Neuron (in vitro differentiated cells): ENCODE results near the gene UBE2G2.

Source experiments
- H2AFZ ChIP-seq: one replicate; pipeline ENCODE4 v1.6.1; 2013; ENCODE audit warnings: low read depth, mild to moderate bottlenecking, inconsistent platforms, low read length, moderate library complexity
- H3K27me3 ChIP-seq: one replicate; pipeline ENCODE4 v1.6.1; 2013; ENCODE audit warnings: low read length; ENCODE audit not compliant: insufficient read depth
- H3K36me3 ChIP-seq: one replicate; pipeline ENCODE4 v1.6.1; 2013; ENCODE audit warnings: low read length; ENCODE audit not compliant: insufficient read depth
- H3K4me1 ChIP-seq: one replicate; pipeline ENCODE4 v1.6.1; 2013; ENCODE audit warnings: low read length; ENCODE audit not compliant: insufficient read depth
- H3K4me3 ChIP-seq: 2 replicates; pipeline ENCODE4 v1.5.1; 2013; ENCODE audit warnings: mild to moderate bottlenecking, low read length, moderate library complexity
- H3K9me3 ChIP-seq: one replicate; pipeline ENCODE4 v1.6.1; 2013; ENCODE audit warnings: low read length

Gene UBE2G2

DNA sequence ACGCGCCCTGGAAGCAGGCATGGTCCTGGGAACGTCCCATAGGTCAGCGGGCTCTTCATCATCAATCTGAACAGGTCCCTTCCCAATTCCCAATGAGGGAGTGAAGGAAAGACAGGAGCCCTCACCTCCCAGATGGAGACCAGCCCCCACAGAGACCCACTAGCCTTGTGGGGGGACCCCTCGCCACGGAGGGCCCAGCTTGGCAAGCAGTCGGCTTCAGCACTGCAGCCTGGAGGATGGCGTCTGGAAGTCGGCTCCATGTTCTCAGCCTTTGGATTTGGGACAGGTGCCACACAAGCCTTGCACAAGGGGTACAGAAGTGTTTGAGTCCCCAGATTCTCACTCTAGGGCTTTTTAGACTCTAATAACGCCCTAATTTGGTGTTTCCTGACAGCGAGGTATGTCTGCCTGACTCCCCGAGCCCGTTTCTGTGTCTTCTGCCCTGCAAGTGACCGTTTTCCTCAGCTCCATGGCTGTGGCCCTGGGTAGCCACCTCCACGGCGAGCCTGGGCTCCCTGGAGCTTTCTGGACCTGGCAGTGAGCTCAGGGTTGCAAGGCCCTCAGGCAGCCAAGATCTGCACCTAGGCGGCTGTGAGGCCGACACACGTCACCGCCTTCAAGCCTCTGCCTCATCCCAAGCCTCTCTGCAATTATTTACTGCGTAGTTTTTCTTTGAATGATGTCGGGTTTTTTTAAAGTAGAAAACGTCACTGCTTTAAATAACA, 41.3 kb upstream of the UBE2G2 start:
- Histone ChIP-seq H2AFZ (no peak overlapping the region), H3K36me3 (no peaks in the 10 kb centered on the region), H3K9me3 (peaks cover 3% of the 10 kb centered on the region), H3K4me1 (no peaks in the 10 kb centered on the region), H3K4me3 (no peak overlapping the region), H3K27me3 (no peaks in the 10 kb centered on the region)

DNA sequence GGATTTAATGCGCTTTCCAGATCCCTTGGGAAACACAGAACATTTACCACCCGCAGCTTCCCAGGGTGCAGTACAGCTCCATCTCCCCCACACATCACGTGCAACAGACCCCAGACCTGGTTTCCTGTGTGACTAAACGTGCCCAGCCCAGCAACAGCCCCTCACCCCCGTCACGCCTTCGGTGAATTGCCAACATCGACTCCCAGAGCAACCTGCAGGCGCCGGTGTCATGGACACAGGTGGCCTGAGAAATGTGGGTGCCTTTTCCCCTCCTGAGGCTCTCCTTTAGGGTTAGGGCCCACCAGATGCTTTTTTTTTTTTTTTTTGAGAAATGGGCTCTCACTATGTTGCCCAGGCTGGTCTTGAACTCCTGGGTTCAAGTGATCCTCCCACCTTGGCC, 40.5 kb upstream of the UBE2G2 start:
- peaks cover 3% of the 10 kb centered on the region for H3K9me3 ChIP-seq

DNA sequence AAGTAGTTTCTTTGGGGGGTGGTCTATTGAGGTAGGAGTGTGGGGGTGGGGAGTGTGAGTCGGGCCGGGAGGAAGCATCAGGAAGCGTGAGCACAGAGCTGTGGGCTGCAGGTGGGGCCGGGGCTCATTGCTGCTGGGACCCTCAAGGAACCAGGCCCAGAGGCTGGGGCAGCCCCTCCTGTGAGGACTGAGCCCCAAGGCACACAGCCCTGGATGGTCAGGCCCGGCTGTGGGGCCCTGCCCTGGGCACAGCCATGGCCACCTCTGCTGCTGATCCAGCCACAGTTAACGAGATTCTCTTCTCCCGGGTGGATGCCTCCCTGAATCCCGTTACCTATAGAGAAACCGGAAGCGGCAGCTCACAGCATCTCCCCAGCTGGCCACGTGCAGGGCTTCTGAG, 39.2 kb upstream of the UBE2G2 start:
- Histone ChIP-seq H3K4me3 (no peak overlapping the region), H3K4me1 (peaks cover 3% of the 10 kb centered on the region), H2AFZ (no peak overlapping the region), H3K36me3 (no peaks in the 10 kb centered on the region), H3K27me3 (no peaks in the 10 kb centered on the region), H3K9me3 (peaks cover 3% of the 10 kb centered on the region)

More for the DNA sequence above, 40.5 kb upstream of the UBE2G2 start:
- no peaks in the 10 kb centered on the region for H3K4me1 ChIP-seq
- no peaks in the 10 kb centered on the region for H3K27me3 ChIP-seq
- H3K36me3 ChIP-seq, result no peaks in the 10 kb centered on the region
- no peak overlapping the region for H2AFZ ChIP-seq
- no peak overlapping the region for H3K4me3 ChIP-seq

DNA sequence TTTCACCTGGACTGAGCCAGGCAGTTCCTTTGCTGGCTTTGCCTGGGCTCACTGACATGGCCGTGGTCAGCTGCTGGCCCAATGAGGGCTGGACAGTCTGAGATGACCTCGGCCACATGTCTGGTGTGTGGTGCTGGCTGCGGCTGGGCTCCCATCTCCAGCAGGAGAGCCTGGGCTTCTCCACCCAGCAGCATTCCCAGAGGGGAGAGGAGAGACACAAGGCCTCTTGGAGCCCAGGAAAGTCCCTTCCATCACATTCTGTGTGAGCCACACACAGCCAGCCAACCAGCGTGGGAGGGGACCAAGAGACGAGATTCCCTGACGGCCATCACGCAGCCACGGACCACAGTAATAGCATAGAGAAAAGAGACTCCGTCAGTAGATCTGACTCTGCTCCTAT, 37.3 kb upstream of the UBE2G2 start:
- Histone ChIP-seq H3K4me1 (peaks cover 3% of the 10 kb centered on the region), H3K9me3 (peaks cover 3% of the 10 kb centered on the region), H3K36me3 (no peaks in the 10 kb centered on the region), H3K4me3 (no peak overlapping the region), H3K27me3 (no peaks in the 10 kb centered on the region), H2AFZ (no peak overlapping the region)

DNA sequence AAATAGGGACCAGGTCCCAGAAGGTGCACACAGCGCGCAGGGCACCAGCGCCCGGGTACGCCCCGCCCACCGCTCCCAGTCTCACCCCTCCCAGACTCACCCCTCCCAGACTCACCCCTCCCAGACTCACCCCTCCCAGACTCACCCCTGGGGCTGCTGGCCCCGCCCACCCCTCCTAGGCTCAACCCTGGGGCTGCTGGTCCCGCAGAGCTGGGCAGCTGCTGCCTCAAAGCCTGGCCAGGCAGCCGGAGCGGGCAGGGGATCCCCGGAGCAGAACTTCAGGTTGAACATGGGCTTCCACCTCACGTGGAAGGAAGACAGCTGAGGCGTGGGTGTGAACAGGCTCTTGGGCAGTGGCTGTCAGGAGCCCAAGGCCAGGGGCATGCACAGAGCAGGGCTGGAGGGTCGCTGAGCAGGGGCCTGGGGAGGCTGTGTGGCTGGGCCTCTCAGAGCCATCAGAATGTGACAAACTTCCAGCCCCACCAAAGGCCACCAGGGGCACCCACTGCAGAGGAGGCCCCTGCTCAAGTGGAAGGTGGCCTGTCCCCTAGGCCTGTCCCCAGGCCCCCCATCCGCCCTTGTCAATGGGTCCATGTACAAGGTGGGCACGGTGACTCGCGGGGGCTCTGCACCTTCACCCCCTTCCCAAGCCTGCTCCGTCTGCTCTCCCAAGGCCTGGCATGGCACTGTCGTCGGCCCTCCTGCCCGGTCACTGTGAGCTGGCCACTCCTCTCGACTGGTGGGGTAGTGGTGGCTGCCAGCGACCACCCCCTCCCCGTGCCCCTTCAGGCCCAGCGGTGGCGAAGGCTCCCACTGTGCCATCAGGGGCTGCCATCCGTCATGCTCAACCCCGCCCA, 36.6 kb upstream of the UBE2G2 start:
- H3K4me3 ChIP-seq, result no peak overlapping the region
- no peaks in the 10 kb centered on the region for H3K27me3 ChIP-seq
- no peak overlapping the region for H2AFZ ChIP-seq
- H3K9me3 ChIP-seq, result peaks cover 3% of the 10 kb centered on the region
- H3K4me1 ChIP-seq, result peaks cover 3% of the 10 kb centered on the region
- H3K36me3 ChIP-seq, result no peaks in the 10 kb centered on the region

DNA sequence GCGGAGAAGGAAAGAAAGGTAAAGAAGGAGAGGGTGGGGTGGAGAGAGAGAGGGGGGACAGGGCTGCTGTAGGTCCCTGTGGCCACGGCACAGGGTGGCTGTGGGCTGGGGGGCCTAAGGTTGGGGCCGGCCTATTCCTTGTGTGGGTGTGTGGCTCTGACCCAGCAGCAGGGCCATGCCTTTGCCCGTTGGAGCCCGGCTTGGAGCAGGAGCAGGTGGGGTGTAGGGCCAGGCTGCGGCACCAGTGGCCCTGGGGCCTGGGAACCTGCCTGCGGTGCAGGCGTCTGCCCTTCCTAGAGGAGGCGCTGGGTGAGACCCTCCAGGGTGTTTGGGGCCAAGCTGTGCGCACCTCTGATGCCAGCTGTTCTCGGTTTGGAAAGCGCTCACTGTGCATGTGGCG, 35.9 kb upstream of the UBE2G2 start:
- Histone ChIP-seq H3K36me3 (no peaks in the 10 kb centered on the region), H3K27me3 (no peaks in the 10 kb centered on the region), H3K9me3 (peaks cover 3% of the 10 kb centered on the region), H3K4me3 (no peak overlapping the region), H2AFZ (no peak overlapping the region), H3K4me1 (peaks cover 3% of the 10 kb centered on the region)

DNA sequence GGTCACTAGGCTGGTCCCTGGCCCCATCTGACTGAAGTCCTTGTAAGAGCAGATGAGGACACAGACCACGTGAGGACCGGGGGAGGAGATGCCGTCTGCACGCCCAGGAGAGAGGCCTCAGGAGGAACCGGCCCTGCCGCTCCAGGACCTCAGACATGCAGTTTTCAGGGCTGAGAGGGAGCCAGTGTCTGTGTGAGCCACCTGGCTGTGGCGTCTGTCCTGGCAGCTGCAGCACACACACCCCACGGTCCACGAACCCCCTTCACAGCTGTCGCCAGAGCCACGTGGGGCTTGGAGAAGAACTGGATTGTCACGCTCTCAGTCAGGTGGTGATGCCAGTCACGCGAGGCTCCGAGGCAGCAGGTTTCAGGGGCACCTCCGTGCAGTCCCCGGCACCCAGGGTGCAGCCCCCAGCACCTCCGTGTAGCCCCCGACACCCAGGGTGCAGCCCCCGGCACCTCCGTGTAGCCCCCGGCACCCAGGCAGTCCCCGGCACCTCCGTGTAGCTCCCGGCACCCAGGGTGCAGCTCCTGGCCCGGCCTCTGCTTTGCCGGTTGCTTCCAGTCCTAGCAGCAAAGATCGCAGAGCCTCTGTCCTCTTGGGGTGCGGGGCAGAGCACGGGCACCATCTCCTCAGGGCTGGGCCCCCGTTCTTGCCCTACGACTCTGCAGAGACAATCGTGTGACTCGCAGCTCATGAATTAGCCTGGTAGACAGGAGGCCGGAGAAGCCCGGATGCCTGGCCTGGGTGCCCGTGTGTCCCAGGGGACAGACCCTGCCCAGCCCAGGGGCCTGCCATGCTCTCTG, 35.2 kb upstream of the UBE2G2 start:
- peaks cover 3% of the 10 kb centered on the region for H3K4me1 ChIP-seq
- H3K9me3 ChIP-seq, result peaks cover 3% of the 10 kb centered on the region
- H3K4me3 ChIP-seq, result no peak overlapping the region
- H3K36me3 ChIP-seq, result no peaks in the 10 kb centered on the region
- no peak overlapping the region for H2AFZ ChIP-seq
- no peaks in the 10 kb centered on the region for H3K27me3 ChIP-seq

DNA sequence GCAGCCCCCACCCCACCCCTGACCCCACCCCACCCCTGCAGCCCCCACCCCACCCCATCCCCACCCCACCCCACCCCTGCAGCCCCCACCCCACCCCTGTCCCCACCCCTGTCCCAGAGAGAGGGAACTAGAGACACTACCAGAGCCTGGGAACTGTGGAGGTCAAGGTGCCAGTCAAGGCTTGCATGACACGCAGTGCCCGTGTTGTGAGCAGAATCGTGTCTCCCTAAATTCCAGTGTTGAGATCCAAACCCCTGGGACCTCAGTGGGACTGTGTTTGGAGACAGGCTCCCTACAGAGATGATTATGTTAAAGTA, 34.7 kb upstream of the UBE2G2 start:
- Histone ChIP-seq H3K9me3 (peaks cover 3% of the 10 kb centered on the region), H2AFZ (no peak overlapping the region), H3K4me3 (no peak overlapping the region), H3K27me3 (no peaks in the 10 kb centered on the region), H3K4me1 (peaks cover 3% of the 10 kb centered on the region), H3K36me3 (no peaks in the 10 kb centered on the region)

DNA sequence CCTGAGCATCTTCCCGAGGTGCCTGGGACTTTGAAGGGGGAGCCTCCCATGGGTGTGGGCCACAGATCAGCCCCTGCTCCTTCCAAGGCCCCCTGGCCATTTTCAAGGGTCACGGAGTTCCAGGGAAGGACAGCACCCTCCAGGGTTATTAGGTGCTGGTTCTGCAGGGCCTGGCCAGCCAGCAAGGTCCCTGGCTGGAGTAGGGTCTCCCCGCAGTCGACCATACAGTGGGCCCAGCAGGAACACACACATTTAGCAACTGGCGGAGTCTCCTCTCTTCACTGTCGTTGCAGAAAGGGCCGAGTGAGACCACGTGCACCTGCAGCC, 34.0 kb upstream of the UBE2G2 start:
- H3K36me3 ChIP-seq, result no peaks in the 10 kb centered on the region
- H2AFZ ChIP-seq, result no peak overlapping the region
- no peaks in the 10 kb centered on the region for H3K9me3 ChIP-seq
- no peaks in the 10 kb centered on the region for H3K27me3 ChIP-seq
- no peak overlapping the region for H3K4me3 ChIP-seq
- H3K4me1 ChIP-seq, result peaks cover 3% of the 10 kb centered on the region

DNA sequence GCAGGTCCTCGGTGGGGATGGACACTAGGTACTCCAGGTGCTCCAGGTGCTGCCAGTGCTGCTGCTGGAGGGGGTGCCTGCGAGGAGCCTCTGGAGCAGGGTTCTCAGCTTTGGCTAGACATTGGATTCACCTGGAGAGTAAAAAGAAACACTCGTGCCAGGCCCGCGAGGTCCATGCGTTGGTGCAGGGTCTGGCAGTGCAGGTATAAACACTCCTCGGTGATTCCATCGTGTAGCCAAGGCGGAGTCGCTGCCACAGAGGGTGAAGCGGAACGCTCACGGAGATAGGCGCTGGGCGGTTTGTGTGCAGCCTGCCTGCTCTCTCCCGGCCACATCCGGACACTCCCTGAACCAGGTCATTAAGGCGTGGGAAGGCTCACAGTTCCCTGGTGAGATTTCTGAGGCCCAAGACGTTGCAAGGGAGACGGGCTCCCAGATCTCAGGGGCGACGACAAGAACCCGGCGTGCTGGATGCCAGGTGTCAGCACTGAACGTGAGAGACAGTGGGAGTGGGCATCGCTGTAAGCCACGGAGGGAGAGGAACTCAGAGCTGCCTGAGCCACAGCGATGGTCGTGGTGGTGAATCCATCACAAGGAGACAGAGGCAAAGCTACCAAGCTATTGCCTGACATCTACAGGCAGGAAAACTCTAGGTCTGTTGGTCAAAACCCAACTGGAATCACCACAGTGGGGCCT, 33.5 kb upstream of the UBE2G2 start:
- Histone ChIP-seq H3K9me3 (no peaks in the 10 kb centered on the region), H3K4me1 (peaks cover 3% of the 10 kb centered on the region), H2AFZ (no peak overlapping the region), H3K36me3 (no peaks in the 10 kb centered on the region), H3K27me3 (no peaks in the 10 kb centered on the region), H3K4me3 (no peak overlapping the region)

DNA sequence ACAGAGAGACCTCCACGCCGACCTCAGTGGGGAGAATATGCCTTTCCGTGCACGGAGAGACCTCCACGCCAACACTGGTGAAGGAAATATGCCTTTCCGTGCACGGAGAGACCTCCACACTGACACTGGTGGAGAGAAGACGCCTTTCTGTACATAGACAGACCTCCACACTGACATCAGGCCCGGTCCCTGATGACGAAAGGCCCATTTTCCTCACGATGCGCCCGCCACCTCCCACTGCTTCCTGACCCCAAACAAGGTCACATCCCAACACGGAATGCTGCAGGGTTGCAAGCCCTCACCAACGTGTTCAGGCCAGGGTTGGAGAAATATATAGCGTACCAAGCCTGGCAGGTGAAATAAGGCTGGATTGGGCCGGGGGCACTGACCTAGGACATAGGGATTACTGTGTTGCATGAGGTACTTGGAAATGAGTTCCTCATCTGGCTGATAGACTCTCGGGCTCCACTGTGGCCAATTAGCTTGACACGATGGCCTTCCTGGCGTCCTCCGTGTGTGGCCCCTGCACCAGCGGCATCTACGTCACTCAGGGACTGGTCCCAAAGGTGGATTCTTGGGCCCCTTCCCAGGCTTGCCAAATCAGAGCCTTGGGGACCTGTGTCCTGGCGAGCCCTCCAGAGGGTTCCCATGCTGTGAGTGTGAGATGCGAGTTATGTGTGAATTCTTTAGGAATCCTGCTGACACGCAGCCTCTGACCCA, 32.8 kb upstream of the UBE2G2 start:
- Histone ChIP-seq H3K27me3 (no peaks in the 10 kb centered on the region), H3K4me3 (no peak overlapping the region), H3K4me1 (peaks cover 7% of the 10 kb centered on the region), H2AFZ (no peak overlapping the region), H3K9me3 (no peaks in the 10 kb centered on the region), H3K36me3 (no peaks in the 10 kb centered on the region)

DNA sequence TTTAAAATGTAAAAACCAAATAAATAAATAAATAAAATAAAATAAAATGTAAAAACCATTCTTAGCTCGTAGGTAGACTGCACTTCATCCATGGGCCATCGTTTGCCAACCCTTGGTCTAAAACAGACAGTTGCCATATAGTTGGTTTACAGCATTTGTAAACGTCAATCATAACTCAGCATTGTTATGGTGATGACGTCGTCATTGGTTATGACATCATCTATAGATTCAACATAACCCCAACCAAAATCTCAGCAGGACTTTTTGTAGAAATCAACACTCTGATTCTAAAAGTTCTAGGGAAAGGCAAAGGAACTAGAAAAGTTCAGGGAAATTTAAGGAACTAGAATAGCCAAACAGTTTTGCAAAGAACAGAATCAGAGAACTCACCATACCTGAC, 32.0 kb upstream of the UBE2G2 start:
- Histone ChIP-seq H3K27me3 (peaks cover 2% of the 10 kb centered on the region), H3K4me1 (peaks cover 8% of the 10 kb centered on the region), H3K9me3 (no peaks in the 10 kb centered on the region), H3K36me3 (no peaks in the 10 kb centered on the region), H2AFZ (no peak overlapping the region), H3K4me3 (no peak overlapping the region)
